HL-60/S4 treated with retinoic acid at 250 ng/mL for 4 days and 3 days (cell line): ENCODE results near the gene KCNJ16.
"Not testable (repeated sequence)": the region's sequence is repeated elsewhere in the genome, so short reads cannot be mapped to it uniquely, and the experiment has no call there.

Source experiments
- in situ Hi-C: fragments of 300-500 bp; cut with MboI; formaldehyde crosslinking; loops from 2 replicates; pipeline ENCODE4 v1.7.0; 2022; ENCODE audit warnings: low sequenced_read_pairs

Gene KCNJ16

GRCh38 chr17:70074956-70075355, at the start of gene KCNJ16:
Gene KCNJ16, plus strand, starts transcription at chr17:70075225. Its CDS starts 56,863 bp downstream, at chr17:70132088.
- in situ Hi-C loops, result no loop called here

GRCh38 chr17:70028397-70028796, 46.6 kb upstream of the KCNJ16 start:
- in situ Hi-C loops, result no loop called here

- in situ Hi-C loops, result no loop called here
Measured at GRCh38 chr17:70028978-70029767, 45.9 kb upstream of the KCNJ16 start.

- in situ Hi-C loops, result no loop called here
Measured at GRCh38 chr17:70030371-70030770, 44.7 kb upstream of the KCNJ16 start.

GRCh38 chr17:70031341-70031740, 43.7 kb upstream of the KCNJ16 start:
- in situ Hi-C loops, result no loop called here

GRCh38 chr17:70033165-70033564, 41.9 kb upstream of the KCNJ16 start:
- in situ Hi-C loops, result no loop called here

- in situ Hi-C loops, result no loop called here
Measured at GRCh38 chr17:70034158-70034557, 40.9 kb upstream of the KCNJ16 start.

GRCh38 chr17:70037498-70037897, 37.5 kb upstream of the KCNJ16 start:
- in situ Hi-C loops, result no loop called here

GRCh38 chr17:70040336-70040735, 34.7 kb upstream of the KCNJ16 start:
- in situ Hi-C loops, result no loop called here

- in situ Hi-C loops, result no loop called here
Measured at GRCh38 chr17:70041061-70041460, 34.0 kb upstream of the KCNJ16 start.

- in situ Hi-C loops, result no loop called here
Measured at GRCh38 chr17:70041540-70041939, 33.5 kb upstream of the KCNJ16 start.

- in situ Hi-C loops, result not testable (repeated sequence)
Measured at GRCh38 chr17:70045780-70046179, 29.2 kb upstream of the KCNJ16 start.

GRCh38 chr17:70047619-70048419, 27.2 kb upstream of the KCNJ16 start:
- in situ Hi-C loops, result no loop called here

- in situ Hi-C loops, result no loop called here
Measured at GRCh38 chr17:70049801-70050591, 25.0 kb upstream of the KCNJ16 start.

- in situ Hi-C loops, result no loop called here
Measured at GRCh38 chr17:70050931-70051330, 24.1 kb upstream of the KCNJ16 start.

GRCh38 chr17:70053241-70054234, 21.5 kb upstream of the KCNJ16 start:
- in situ Hi-C loops, result no loop called here

- in situ Hi-C loops, result no loop called here
Measured at GRCh38 chr17:70055000-70055399, 20.0 kb upstream of the KCNJ16 start.

- in situ Hi-C loops, result no loop called here
Measured at GRCh38 chr17:70059071-70059470, 16.0 kb upstream of the KCNJ16 start.

GRCh38 chr17:70059649-70060048, 15.4 kb upstream of the KCNJ16 start:
- in situ Hi-C loops, result no loop called here

- in situ Hi-C loops, result no loop called here
Measured at GRCh38 chr17:70060415-70060814, 14.6 kb upstream of the KCNJ16 start.
